HFFc6 (cell line): ENCODE results near the gene TANGO2. TPM values are rescaled to one million over a fixed set of nuclear protein-coding genes. Genes with fewer than 3 reads are reported as not detected.

Experiments
- DNase-seq: peaks from one replicate; pipeline ENCODE4 v3.0.0-alpha.2; 2018
- H3K27ac Mint-ChIP-seq: 2 replicates; pipeline ENCODE4 v1.8.0; 2020; ENCODE audit warnings: mild to moderate bottlenecking, mixed read lengths
- H3K27me3 Mint-ChIP-seq: 2 replicates; pipeline ENCODE4 v1.8.0; 2021; ENCODE audit warnings: mild to moderate bottlenecking, moderate library complexity, mixed read lengths; ENCODE audit not compliant: insufficient read depth
- H3K36me3 Mint-ChIP-seq: 2 replicates; pipeline ENCODE4 v1.8.0; 2021; ENCODE audit warnings: low read depth, mixed read lengths
- H3K4me1 Mint-ChIP-seq: 2 replicates; pipeline ENCODE4 v1.8.0; 2020; ENCODE audit warnings: low read depth, mixed read lengths
- H3K4me3 Mint-ChIP-seq: 2 replicates; pipeline ENCODE4 v1.8.0; 2020; ENCODE audit warnings: mild to moderate bottlenecking, moderate library complexity, mixed read lengths
- H3K9me3 Mint-ChIP-seq: 2 replicates; pipeline ENCODE4 v1.8.0; 2020; ENCODE audit warnings: mild to moderate bottlenecking, mixed read lengths
- total RNA-seq, 6 experiments: library from RNA; stranded (reverse); fragmentation: NEBNext Ultra II Directional; extraction: Animal tissue kit (Norgen Biotek cat#: 25700); gene quantifications; 2 replicates in 1 of 6; 3 replicates in 5 of 6; pipeline ENCODE4 v1.2.3, GENCODE V29; 2021
- TF ChIP-seq, protein P1 (sequence below): fragments of 200-600 bp; sonication (generic); IDR thresholded peaks from 2 replicates; pipeline ENCODE4 v1.5.0; 2021; ENCODE audit warnings: antibody characterized with exemption, mild to moderate bottlenecking

The TANGO2 gene
- total RNA-seq, 6 experiments from 2014 or later: 28.5 to 38.0 (median 34.9) TPM

DNA sequence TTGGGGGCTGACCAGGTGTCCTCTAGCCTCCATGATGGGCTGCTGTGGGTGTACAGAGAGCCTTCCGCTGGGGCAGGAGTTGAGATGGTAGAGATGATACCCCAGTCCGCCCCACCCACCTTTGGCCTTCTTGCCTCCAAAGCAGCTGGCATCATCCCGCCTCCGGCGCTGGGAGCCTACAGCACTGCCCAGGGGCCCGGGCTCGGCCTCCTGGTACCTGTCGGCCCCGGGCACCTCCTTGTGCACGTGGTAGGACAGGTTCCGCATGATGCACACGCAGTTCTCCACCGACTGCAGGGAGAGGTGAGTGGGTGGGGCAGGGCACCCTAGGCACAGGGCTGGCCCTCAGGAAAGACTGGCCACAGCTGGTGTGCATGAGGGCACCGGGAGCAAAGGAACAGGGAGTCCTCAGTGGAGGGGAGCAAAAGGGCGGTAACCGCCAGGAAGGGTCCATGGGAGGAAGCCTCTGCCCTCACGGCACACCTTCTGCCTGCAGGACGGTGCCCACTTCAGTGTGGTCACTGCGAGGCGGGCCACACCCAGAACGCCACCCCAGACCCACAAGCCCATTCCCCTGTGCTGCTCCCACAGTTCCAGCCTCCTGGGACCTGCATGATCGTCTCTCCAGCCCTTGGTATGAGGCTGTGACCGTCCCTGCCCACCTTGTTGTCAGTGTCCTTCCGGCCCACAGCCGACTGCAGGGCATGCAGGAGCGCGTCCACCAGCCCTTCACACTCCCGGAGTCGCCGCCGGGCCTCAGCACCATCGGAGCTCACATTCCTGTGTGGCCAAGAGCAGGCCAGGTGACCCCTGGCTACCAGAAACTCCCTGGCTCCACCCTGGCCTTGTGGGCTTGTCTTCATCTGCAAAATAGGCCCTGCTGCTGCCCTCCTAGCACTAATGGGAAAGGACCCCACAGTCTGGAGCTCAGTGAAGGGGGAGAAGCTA, 43.3 kb upstream of the TANGO2 start:
- Mint-ChIP-seq H3K27me3 (peaks cover 2% of the 10 kb centered on the region; the same call in 1 of the 2 replicates), H3K27ac (no peak overlapping the region), H3K4me1 (no peaks in the 10 kb centered on the region), H3K4me3 (no peak overlapping the region), H3K9me3 (no peaks in the 10 kb centered on the region), H3K36me3 (no peaks in the 10 kb centered on the region)
- DNase-seq: no peak
- TF ChIP-seq, protein P1, sequence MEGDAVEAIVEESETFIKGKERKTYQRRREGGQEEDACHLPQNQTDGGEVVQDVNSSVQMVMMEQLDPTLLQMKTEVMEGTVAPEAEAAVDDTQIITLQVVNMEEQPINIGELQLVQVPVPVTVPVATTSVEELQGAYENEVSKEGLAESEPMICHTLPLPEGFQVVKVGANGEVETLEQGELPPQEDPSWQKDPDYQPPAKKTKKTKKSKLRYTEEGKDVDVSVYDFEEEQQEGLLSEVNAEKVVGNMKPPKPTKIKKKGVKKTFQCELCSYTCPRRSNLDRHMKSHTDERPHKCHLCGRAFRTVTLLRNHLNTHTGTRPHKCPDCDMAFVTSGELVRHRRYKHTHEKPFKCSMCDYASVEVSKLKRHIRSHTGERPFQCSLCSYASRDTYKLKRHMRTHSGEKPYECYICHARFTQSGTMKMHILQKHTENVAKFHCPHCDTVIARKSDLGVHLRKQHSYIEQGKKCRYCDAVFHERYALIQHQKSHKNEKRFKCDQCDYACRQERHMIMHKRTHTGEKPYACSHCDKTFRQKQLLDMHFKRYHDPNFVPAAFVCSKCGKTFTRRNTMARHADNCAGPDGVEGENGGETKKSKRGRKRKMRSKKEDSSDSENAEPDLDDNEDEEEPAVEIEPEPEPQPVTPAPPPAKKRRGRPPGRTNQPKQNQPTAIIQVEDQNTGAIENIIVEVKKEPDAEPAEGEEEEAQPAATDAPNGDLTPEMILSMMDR: no peak

DNA sequence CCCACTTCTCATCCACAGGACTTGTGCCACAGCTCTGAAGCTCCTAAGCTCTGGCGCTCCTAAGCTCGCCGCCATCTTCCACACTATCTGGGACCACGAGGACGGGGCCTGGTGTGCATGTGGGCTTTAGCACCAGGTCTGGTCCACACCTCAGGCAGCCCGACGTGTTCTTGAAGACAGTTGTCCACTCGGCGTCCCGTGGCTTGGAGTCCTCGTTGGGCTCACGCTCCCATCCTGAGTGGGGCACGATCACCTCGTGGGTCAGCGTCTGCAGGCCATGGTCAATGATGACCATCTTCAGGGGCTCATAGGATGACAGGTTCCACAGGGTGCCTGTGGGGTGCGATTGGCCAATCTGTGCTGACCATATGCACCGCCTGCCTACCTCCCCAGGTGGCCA, 42.2 kb upstream of the TANGO2 start:
- Mint-ChIP-seq H3K9me3 (no peaks in the 10 kb centered on the region), H3K27ac (no peak overlapping the region)
- no peak for DNase-seq

DNA sequence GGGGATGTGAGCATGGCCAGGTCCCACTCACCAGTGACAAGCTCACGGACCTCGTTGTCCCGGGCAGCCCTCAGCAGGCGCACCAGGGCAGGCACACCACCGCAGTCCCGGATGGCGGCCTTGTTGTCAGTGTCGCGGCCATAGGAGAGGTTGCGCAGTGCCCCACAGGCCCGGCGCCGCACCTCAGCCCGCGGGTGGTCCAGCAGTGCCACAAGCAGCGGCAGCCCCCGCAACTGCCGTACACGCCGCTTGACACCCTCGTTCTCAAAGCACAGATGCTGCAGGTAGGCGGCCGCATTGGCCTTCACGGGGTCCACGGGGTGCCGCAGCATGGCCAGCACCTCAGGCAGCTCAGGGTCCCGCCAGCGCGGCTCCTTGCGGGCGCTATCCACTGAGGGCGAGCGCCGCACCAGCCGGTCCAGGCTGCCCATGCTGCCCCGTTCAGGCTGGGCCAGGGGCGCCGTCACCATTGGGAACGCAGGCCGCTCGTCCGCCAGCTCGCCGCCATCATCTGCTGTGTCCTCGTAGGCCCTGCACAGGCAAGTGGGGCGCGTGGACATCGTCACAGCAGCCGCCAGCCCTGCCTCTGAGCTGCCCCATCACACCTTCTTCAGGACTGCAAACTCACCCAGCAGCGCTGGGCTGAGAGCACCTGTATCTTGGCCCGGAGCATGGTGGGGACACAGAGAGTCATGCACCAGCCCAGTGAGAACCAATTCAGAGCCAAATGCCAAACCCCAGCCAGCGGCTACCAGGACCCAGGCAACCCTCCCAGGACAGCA, 41.0 kb upstream of the TANGO2 start:
- no peak for DNase-seq
- Mint-ChIP-seq H3K4me3 (no peak overlapping the region), H3K9me3 (no peaks in the 10 kb centered on the region)

More for the DNA sequence above, 42.2 kb upstream of the TANGO2 start:
- H3K4me1 Mint-ChIP-seq: peaks cover 4% of the 10 kb centered on the region
- H3K36me3 Mint-ChIP-seq: no peaks in the 10 kb centered on the region
- TF ChIP-seq, protein P1: no peak
- no peak overlapping the region for H3K4me3 Mint-ChIP-seq
- peaks cover 2% of the 10 kb centered on the region; the same call in 1 of the 2 replicates for H3K27me3 Mint-ChIP-seq

DNA sequence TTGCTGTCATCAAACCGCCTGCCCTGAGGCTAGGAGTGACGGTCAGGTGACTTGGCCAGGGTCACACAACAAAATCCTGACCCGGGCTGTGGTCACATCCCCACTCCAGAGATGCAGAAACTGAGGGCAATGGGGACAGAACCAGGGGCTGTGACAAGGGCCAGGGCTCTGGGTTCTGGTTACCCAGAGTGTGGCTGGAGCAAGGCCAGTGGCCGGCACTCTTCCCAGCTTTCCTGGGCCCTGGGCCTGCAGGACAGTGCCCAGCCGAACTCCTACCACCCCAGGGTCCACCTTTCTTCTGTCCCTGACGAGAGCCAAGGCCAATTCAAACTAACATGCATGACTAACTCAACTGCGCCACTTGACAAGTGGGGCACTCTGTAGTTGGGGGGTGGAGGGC, 40.1 kb upstream of the TANGO2 start:
- Mint-ChIP-seq H3K36me3 (no peaks in the 10 kb centered on the region), H3K27me3 (peaks cover 4% of the 10 kb centered on the region; the same call in 1 of the 2 replicates), H3K27ac (no peak overlapping the region), H3K4me1 (peaks cover 16% of the 10 kb centered on the region), H3K4me3 (no peak overlapping the region), H3K9me3 (no peaks in the 10 kb centered on the region)
- TF ChIP-seq, protein P1: no peak
- DNase-seq: no peak

More for the DNA sequence above, 41.0 kb upstream of the TANGO2 start:
- TF ChIP-seq, protein P1: no peak
- Mint-ChIP-seq H3K36me3 (no peaks in the 10 kb centered on the region), H3K27me3 (peaks cover 2% of the 10 kb centered on the region; the same call in 1 of the 2 replicates), H3K27ac (no peak overlapping the region), H3K4me1 (peaks cover 15% of the 10 kb centered on the region)

DNA sequence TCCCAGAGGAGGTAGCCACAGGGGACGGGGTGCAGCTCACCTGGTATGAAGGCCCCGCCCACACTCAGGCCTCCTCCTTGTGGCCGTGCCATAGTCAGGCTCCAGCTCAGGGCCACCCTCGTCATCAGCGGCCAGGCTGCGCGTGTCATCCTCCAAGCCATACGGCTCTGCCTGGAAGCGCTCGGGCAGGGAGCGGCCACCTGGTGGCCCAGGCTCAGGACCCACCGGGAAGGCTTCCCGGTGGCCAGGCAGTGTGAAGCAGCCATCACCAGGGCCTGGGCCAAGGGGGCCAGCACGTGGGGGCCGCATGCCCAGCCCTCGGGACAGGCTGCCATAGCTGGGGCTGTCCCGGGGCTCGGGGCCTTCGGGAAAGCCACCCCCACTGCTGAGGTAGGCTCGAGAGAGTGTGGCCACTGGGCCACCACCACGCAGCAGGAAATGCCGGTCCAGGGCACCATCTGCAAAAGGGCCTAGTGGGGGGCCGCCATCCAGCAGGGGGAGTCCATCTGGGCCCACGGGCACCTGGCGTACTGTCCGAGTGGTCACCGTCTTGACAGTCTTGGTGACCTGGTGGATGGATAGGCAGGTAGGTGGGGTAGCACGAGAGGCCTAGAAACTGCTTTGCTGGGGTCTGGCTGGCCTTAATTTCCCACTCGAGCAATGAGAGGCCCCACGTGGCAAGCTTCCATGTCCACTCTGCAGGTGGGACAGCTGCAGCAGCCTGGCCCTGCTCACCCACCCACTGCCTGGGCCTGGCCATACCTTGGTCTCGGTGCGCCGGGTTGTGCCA, 39.5 kb upstream of the TANGO2 start:
- TF ChIP-seq, protein P1: peak; percentile 31
- peaks cover 16% of the 10 kb centered on the region for H3K4me1 Mint-ChIP-seq
- no peaks in the 10 kb centered on the region for H3K36me3 Mint-ChIP-seq
- H3K27me3 Mint-ChIP-seq: peaks cover 4% of the 10 kb centered on the region; the same call in 1 of the 2 replicates
- no peaks in the 10 kb centered on the region for H3K9me3 Mint-ChIP-seq
- no peak overlapping the region for H3K27ac Mint-ChIP-seq
- no peak for DNase-seq
- no peak overlapping the region for H3K4me3 Mint-ChIP-seq
